IPS DF 6.9 (cell line): ENCODE data around the gene CLIP2.

Source experiments
- DNase-seq: peaks from one replicate; pipeline ENCODE4 v3.0.0-alpha.2; 2013; ENCODE audit warnings: low read depth, low spot score
- H3K27ac ChIP-seq: one replicate; pipeline ENCODE4 v1.5.1; 2013; ENCODE audit warnings: low read length, control low read depth
- H3K27me3 ChIP-seq: 2 replicates; pipeline ENCODE4 v1.6.1; 2013; ENCODE audit warnings: mild to moderate bottlenecking, low read length; ENCODE audit not compliant: control insufficient read depth, insufficient read depth
- H3K36me3 ChIP-seq: 2 replicates; pipeline ENCODE4 v1.6.1; 2013; ENCODE audit warnings: low read length; ENCODE audit not compliant: control insufficient read depth, insufficient read depth
- H3K4me1 ChIP-seq: 2 replicates; pipeline ENCODE4 v1.6.1; 2013; ENCODE audit warnings: low read length; ENCODE audit not compliant: control insufficient read depth, insufficient read depth
- H3K4me3 ChIP-seq: 2 replicates; pipeline ENCODE4 v1.5.1; 2013; ENCODE audit warnings: mild to moderate bottlenecking, low read length
- H3K9me3 ChIP-seq: 2 replicates; pipeline ENCODE4 v1.6.1; 2013; ENCODE audit warnings: low read length, inconsistent platforms; ENCODE audit not compliant: control insufficient read depth, insufficient read depth
- WGBS: extraction: QIAGEN DNeasy Blood & Tissue Kit; methylation state at CpG from one replicate; pipeline ENCODE4 v1.1.7; 2013; ENCODE audit warnings: mixed read lengths, missing lambda C conversion rate; ENCODE audit not compliant: insufficient read length, insufficient coverage; 5-methylcytosine and 5-hydroxymethylcytosine counted together

The CLIP2 gene

DNA sequence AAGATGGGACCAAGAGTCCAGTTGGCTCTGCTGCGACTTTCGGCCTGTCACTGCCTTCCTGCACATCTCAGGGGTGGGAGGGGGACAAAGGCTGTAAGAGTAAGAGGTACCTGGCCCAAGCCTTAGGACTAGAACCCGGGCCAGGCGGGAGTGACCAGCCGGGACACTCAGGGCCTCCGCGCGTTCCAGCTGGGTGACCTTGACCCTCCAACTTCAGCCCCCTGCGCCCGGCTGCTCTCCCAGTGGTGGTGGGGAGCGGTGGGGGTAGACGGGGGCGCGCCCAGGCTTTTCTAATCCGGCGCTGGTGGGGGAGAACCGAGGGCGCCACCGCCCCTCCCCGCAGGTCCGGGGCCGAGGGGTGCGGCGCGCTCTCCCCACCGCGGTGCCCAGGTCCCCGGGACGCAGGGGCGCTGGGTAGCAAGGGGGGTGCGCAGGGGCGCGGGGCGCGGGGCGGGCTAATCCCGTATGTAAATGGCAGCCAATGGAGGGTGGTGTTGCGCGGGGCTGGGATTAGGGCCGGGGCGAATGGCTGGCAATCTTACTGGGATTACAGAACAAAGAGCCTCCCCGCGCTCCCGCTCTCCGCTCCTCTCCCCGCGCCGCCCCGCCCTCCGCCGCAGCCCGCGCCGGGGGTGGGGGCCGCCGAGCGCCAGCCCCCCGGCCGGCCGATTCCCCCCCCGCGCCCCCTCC is 164.3 kb downstream of the CLIP2 start, which contains the start of gene GTF2IRD1:
TSS of gene GTF2IRD1 (plus strand) at position 585 of the 690 bp plus-strand sequence. CDS start 54,175 bp downstream, outside the sequence.
- no peak within 1 kb of the TSS for H3K27ac ChIP-seq
- no CpG with 5 or more reads among the region's 62 CpGs for WGBS
- DNase-seq: no peak

DNA sequence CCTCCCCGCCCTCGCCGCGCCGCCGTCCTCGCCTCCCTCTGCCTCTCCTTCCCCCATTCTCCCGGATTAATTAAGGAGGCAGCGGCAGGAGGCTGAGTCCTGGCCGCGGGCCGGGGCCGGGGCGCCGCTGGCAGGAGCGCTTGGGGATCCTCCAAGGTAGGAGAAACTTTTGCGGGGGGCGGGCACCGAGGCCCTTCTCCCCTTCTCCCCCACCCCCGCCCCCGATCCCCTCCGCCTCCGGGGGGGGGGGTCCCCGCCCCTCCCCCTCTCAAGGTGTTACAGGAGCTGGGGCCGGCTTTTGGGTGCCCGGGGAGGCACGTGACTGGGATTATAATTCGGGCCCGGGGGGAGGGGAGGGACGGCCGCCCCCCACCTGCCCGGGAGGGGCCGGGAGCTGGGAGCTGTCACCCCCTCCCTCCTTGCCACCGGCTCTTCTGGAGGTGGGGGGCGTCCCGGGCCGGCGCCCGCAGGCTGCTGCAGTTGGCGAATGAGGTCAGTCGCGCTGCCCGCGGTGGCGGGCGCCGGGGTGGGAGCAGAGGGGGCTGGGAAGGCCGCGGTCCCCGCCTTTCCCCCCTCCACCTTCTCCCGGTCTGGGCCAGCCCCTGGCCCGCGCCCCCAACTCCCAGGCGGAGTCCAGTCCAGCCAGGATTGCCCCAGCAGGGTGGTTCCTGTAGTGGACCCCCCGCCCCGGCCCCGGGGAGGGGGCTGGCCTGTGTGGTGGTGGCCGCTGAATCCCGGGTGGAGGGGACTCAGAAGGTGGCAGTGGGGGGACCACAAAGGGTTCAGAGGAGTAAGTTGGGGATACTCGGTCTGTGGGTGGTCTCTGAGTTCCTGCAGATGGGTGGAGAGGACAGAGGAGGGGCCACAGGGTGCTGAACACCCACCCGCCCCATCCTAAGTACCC is 165.1 kb downstream of the CLIP2 start:
- peak overlapping the region; percentile 71 for H3K4me3 ChIP-seq
- H3K36me3 ChIP-seq: no peaks in the 10 kb centered on the region
- no peaks in the 10 kb centered on the region for H3K9me3 ChIP-seq
- no CpG with 5 or more reads among the region's 61 CpGs for WGBS
- H3K27ac ChIP-seq: no peak overlapping the region
- no peak for DNase-seq
- no peaks in the 10 kb centered on the region for H3K27me3 ChIP-seq
- H3K4me1 ChIP-seq: peaks cover 2% of the 10 kb centered on the region; the same call in 1 of the 2 replicates

More for the DNA sequence above, 164.3 kb downstream of the CLIP2 start, which contains the start of gene GTF2IRD1:
- peak within 1 kb of the TSS; percentile 71 for H3K4me3 ChIP-seq
- H3K36me3 ChIP-seq: no peaks in the 10 kb centered on the region
- H3K27me3 ChIP-seq: no peaks in the 10 kb centered on the region
- no peaks in the 10 kb centered on the region for H3K9me3 ChIP-seq
- H3K4me1 ChIP-seq: peaks cover 2% of the 10 kb centered on the region; the same call in 1 of the 2 replicates

DNA sequence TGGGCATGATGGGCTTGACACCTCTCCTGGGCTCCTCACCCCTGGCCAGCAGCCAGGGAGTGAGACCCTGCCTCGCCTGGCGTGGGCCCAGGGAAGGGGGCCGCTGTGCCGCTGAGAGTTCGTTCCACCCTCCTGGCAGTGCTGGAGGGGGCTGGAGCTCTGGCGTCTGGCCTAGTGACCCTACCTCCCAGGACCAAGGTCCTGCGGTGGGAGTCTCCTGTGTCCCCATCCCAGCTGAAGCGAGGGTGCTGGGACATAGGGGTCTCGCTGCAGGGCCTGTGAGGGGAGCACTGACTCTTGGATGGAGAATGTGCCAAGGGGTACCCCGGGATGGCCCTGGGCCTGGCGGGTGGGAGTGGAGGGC is 165.7 kb downstream of the CLIP2 start:
- WGBS: no CpG with 5 or more reads among the region's 11 CpGs
- Histone ChIP-seq H3K27me3 (no peaks in the 10 kb centered on the region), H3K4me1 (peaks cover 2% of the 10 kb centered on the region; the same call in 1 of the 2 replicates), H3K27ac (no peak overlapping the region), H3K36me3 (no peaks in the 10 kb centered on the region), H3K4me3 (peak overlapping the region; percentile 71; the same call in 1 of the 2 replicates), H3K9me3 (no peaks in the 10 kb centered on the region)
- DNase-seq: no peak

DNA sequence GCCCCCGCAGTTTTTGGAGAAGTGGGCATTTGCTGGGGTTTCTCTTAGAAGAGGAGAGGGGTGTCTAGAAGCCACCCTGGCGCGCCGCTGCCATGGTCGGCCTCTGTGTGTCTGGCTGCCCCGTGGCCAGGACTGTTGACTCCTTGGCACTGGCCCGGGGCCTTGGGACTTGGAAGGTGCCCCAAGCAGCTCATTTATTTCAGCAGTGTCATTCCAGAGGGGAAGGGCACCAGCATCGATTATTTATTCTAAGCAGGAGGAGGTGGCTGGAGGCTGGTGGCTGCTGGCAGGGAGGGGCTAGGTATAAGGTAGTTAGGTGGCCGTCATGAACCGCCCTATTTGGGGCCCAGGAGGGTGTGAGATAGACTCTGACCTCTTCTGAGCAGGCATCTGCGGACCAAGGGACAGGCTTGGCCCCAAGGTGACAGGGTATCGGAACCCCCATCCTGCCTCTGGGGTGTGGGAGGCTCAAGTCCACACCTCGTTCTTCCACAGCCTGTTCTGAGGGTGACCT is 166.1 kb downstream of the CLIP2 start:
- no CpG with 5 or more reads among the region's 13 CpGs for WGBS
- Histone ChIP-seq H3K9me3 (no peaks in the 10 kb centered on the region), H3K4me1 (peaks cover 2% of the 10 kb centered on the region; the same call in 1 of the 2 replicates), H3K27ac (no peak overlapping the region), H3K4me3 (no peak overlapping the region), H3K36me3 (no peaks in the 10 kb centered on the region), H3K27me3 (no peaks in the 10 kb centered on the region)
- no peak for DNase-seq
